GM21717 (cell line): ENCODE measurements around the gene ASAP3.

Experiments used
- ATAC-seq: cut with Tn5 transposase; IDR thresholded peaks from one replicate; pipeline ENCODE4 v1.9.1; 2021; ENCODE audit warnings: mild to moderate bottlenecking, moderate library complexity; ENCODE audit not compliant: unreplicated experiment

ASAP3 gene

GRCh38 chr1:23478896-23479665, 4.9 kb downstream of the ASAP3 start:
- no peak for ATAC-seq

- no peak for ATAC-seq
Measured at GRCh38 chr1:23477359-23478144, 6.4 kb downstream of the ASAP3 start.

GRCh38 chr1:23475641-23476040, 8.3 kb downstream of the ASAP3 start:
- no peak for ATAC-seq

- no peak for ATAC-seq
Measured at GRCh38 chr1:23475134-23475628, 8.8 kb downstream of the ASAP3 start.

- no peak for ATAC-seq
Measured at GRCh38 chr1:23473037-23473800, 10.8 kb downstream of the ASAP3 start.

GRCh38 chr1:23472351-23473036, 11.5 kb downstream of the ASAP3 start:
- no peak for ATAC-seq

- no peak for ATAC-seq
Measured at GRCh38 chr1:23471473-23472075, 12.4 kb downstream of the ASAP3 start.

- ATAC-seq, result no peak
Measured at GRCh38 chr1:23470282-23471070, 13.5 kb downstream of the ASAP3 start.

GRCh38 chr1:23469372-23469982, 14.5 kb downstream of the ASAP3 start:
- ATAC-seq, result no peak

GRCh38 chr1:23466423-23466989, 17.5 kb downstream of the ASAP3 start:
- no peak for ATAC-seq

- no peak for ATAC-seq
Measured at GRCh38 chr1:23463286-23463685, 20.7 kb downstream of the ASAP3 start.

- no peak for ATAC-seq
Measured at GRCh38 chr1:23462766-23463165, 21.2 kb downstream of the ASAP3 start.

- ATAC-seq, result no peak
Measured at GRCh38 chr1:23461050-23461449, 22.9 kb downstream of the ASAP3 start.

- no peak for ATAC-seq
Measured at GRCh38 chr1:23460519-23460918, 23.5 kb downstream of the ASAP3 start.

GRCh38 chr1:23459338-23459757, 24.6 kb downstream of the ASAP3 start:
- ATAC-seq, result no peak

- ATAC-seq, result no peak
Measured at GRCh38 chr1:23456226-23456625, 27.8 kb downstream of the ASAP3 start.

GRCh38 chr1:23453455-23454000, 30.5 kb downstream of the ASAP3 start:
- no peak for ATAC-seq

GRCh38 chr1:23452011-23452411, 32.0 kb downstream of the ASAP3 start:
- no peak for ATAC-seq
